Measurements from ENCODE around the gene CUL2. TPM values are rescaled to one million over a fixed set of nuclear protein-coding genes. Genes with fewer than 3 reads are reported as not detected.

The CUL2 gene
- total and polyA plus RNA-seq, 2 donors (not counting 1 experiment from before 2014, with no cell fraction given): 7.3 to 36.9 TPM

DNA sequence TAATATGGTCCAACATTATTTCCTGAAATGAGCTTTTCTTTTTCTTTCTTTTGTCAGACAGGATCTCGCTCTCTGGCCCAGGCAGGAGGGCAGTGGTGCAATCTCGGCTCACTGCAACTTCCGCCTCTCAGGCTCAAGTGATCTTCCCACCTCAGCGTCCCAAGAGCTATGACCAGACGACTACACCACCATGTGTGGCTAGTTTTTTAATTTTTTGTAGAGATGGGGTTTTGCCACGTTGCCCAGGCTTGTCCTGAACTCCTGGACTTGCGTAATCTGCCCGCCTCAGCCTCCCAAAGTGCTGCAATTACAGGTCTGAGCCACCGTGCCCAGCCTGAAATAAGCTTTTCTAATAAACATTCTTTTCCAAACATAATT, 48.6 kb downstream of the CUL2 start:
- intact Hi-C loops (cut with micrococcal nuclease): no loop called here
- H3K27me3 ChIP-seq (replicated peaks in 1 of 4; ENCODE audit: control extremely low read depth in 1 of 4, control insufficient read depth in 3 of 4, insufficient read depth in 4 of 4, low read length in 3 of 4): no peaks in the 10 kb centered on the region
- no peaks in the 10 kb centered on the region for H3K79me2 ChIP-seq (ENCODE audit: control insufficient read depth, insufficient read depth, low read length)
- H3K9ac ChIP-seq (ENCODE audit: low read length): no peak overlapping the region
- H2AFZ ChIP-seq (ENCODE audit: insufficient read depth, low read depth, low read length, poor library complexity, severe bottlenecking): no peak overlapping the region
- ATAC-seq (ENCODE audit: low read depth) (no peak), DNase-seq (no peak)
- 86% methylated on average over 1 of the region's 9 CpGs for WGBS (ENCODE audit: insufficient coverage)
- POLR2A ChIA-PET: no interaction called here
- no peaks in the 10 kb centered on the region for H3K9me3 ChIP-seq (ENCODE audit: control extremely low read depth in 1 of 3, control insufficient read depth in 2 of 3, insufficient read depth in 1 of 3, low read length in 2 of 3)
- H3K27me3 Mint-ChIP-seq: no peaks in the 10 kb centered on the region
- TF ChIP-seq CTCF (IDR thresholded peaks at IDR 0.05): no peak
- TF ChIP-seq EZH2 (IDR thresholded peaks at IDR 0.05; ENCODE audit: borderline replicate concordance, insufficient read depth, low read depth, low read length, poor library complexity, severe bottlenecking): no peak
- CTCF ChIA-PET: no interaction called here
- peaks cover 8 to 59% of the 10 kb centered on the region in 2 experiments for H3K36me3 ChIP-seq (replicated peaks in 1 of 2; ENCODE audit: control extremely low read depth in 1 of 2, control insufficient read depth in 1 of 2, extremely low read depth in 1 of 2, insufficient read depth in 2 of 2, low read length in 1 of 2)
- H3K4me3 Mint-ChIP-seq: no peak overlapping the region
- H4K20me1 ChIP-seq (ENCODE audit: control insufficient read depth, insufficient read depth, low read length, poor library complexity, severe bottlenecking): no peaks in the 10 kb centered on the region
- H3K4me1 Mint-ChIP-seq: no peaks in the 10 kb centered on the region
- no peak overlapping the region for H3K27ac Mint-ChIP-seq
- no peaks in the 10 kb centered on the region for H3K4me1 ChIP-seq (ENCODE audit: control insufficient read depth in 2 of 2, insufficient read depth in 2 of 2, low read length in 2 of 2)
- H3K4me2 ChIP-seq (replicated peaks; ENCODE audit: low read depth, low read length, poor library complexity, severe bottlenecking): no peak overlapping the region
- H3K27ac ChIP-seq (ENCODE audit: low read length in 2 of 2): no peak overlapping the region
- no peak overlapping the region for H3K4me3 ChIP-seq (ENCODE audit: control extremely low read depth in 1 of 5, extremely low read depth in 1 of 5, insufficient read depth in 1 of 5, low read depth in 2 of 5, low read length in 4 of 5)
- no peaks in the 10 kb centered on the region for H3K9me3 Mint-ChIP-seq (ENCODE audit: insufficient read depth)

- CTCF ChIA-PET: no interaction called here
- no peaks in the 10 kb centered on the region for H3K4me1 Mint-ChIP-seq
Measured at GRCh38 chr10:35040760-35041501, 49.2 kb downstream of the CUL2 start.

More at GRCh38 chr10:35040760-35041501, 49.2 kb downstream of the CUL2 start:
- WGBS (ENCODE audit: insufficient coverage): 98% methylated on average over 5 of the region's 6 CpGs
- H3K27me3 ChIP-seq (replicated peaks in 1 of 4; ENCODE audit: control extremely low read depth in 1 of 4, control insufficient read depth in 3 of 4, insufficient read depth in 4 of 4, low read length in 3 of 4): no peaks in the 10 kb centered on the region
- Mint-ChIP-seq H3K4me3 (no peak overlapping the region), H3K27me3 (no peaks in the 10 kb centered on the region), H3K27ac (no peak overlapping the region), H3K9me3 (ENCODE audit: insufficient read depth) (no peaks in the 10 kb centered on the region)
- H3K36me3 ChIP-seq (replicated peaks in 1 of 2; ENCODE audit: control extremely low read depth in 1 of 2, control insufficient read depth in 1 of 2, extremely low read depth in 1 of 2, insufficient read depth in 2 of 2, low read length in 1 of 2): peaks cover 11 to 57% of the 10 kb centered on the region in 2 experiments
- DNase-seq (no peak), ATAC-seq (ENCODE audit: low read depth) (no peak)
- no peak overlapping the region for H3K4me2 ChIP-seq (replicated peaks; ENCODE audit: low read depth, low read length, poor library complexity, severe bottlenecking)
- POLR2A ChIA-PET: no interaction called here
- H3K27ac ChIP-seq (ENCODE audit: low read length in 2 of 2): no peak overlapping the region
- no peaks in the 10 kb centered on the region for H4K20me1 ChIP-seq (ENCODE audit: control insufficient read depth, insufficient read depth, low read length, poor library complexity, severe bottlenecking)
- intact Hi-C loops (cut with micrococcal nuclease): no loop called here
- no peak overlapping the region for H3K9ac ChIP-seq (ENCODE audit: low read length)
- no peaks in the 10 kb centered on the region for H3K9me3 ChIP-seq (ENCODE audit: control extremely low read depth in 1 of 3, control insufficient read depth in 2 of 3, insufficient read depth in 1 of 3, low read length in 2 of 3)
- no peaks in the 10 kb centered on the region for H3K4me1 ChIP-seq (ENCODE audit: control insufficient read depth in 2 of 2, insufficient read depth in 2 of 2, low read length in 2 of 2)
- H2AFZ ChIP-seq (ENCODE audit: insufficient read depth, low read depth, low read length, poor library complexity, severe bottlenecking): no peak overlapping the region
- TF ChIP-seq CTCF (IDR thresholded peaks at IDR 0.05): no peak
- no peak for TF ChIP-seq EZH2 (IDR thresholded peaks at IDR 0.05; ENCODE audit: borderline replicate concordance, insufficient read depth, low read depth, low read length, poor library complexity, severe bottlenecking)
- H3K4me3 ChIP-seq (ENCODE audit: control extremely low read depth in 1 of 5, extremely low read depth in 1 of 5, insufficient read depth in 1 of 5, low read depth in 2 of 5, low read length in 4 of 5): no peak overlapping the region
- no peaks in the 10 kb centered on the region for H3K79me2 ChIP-seq (ENCODE audit: control insufficient read depth, insufficient read depth, low read length)

Measured in B cell (primary cell).